ENCODE measurements around the gene NTRK2.

GRCh38 chr9:84846906-84847305, 177.4 kb downstream of the NTRK2 start:
- TF ChIP-seq REST (IDR thresholded peaks at IDR 0.05; ENCODE audit: insufficient read depth in 1 of 2, low read depth in 2 of 2, low read length in 2 of 2) (no peak), TAF1 (IDR thresholded peaks at IDR 0.05; ENCODE audit: borderline replicate concordance, insufficient read depth, low read length) (no peak), POLR2AphosphoS5 (IDR thresholded peaks at IDR 0.05; ENCODE audit: low read depth, low read length) (no peak)

Measured in PFSK-1 (cell line).